Measurements from ENCODE around the gene ANAPC5. TPM values are rescaled to one million over a fixed set of nuclear protein-coding genes. Genes with fewer than 3 reads are reported as not detected.
A peak's percentile ranks its signal among the peaks of the same experiment; 100 is the strongest.

The ANAPC5 gene
- total RNA-seq, 1 experiment from 2014 or later, result 199 TPM

DNA sequence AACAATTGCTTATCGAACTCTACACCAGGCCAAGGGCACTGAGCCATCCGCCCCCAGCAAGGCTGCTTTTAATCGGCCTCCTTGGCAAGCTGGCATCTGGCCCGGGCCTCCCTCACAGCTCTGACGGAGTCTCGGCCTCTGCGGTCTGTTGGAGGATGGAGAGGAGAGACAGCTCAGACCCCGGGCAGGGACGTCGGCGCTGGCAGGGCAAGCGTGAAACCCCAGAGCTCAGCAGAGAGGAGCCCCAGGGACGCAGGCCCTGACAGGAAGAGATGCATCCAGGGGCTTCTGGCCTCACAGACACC, 73.2 kb downstream of the ANAPC5 start:
- no peak overlapping the region for H3K4me2 ChIP-seq (ENCODE audit: low read length)
- peaks cover 4% of the 10 kb centered on the region for H3K4me1 ChIP-seq (ENCODE audit: insufficient read depth, low read length)
- intact Hi-C loops (cut with micrococcal nuclease), result no loop called here
- no peaks in the 10 kb centered on the region for H3K27me3 ChIP-seq (ENCODE audit: low read length)
- H3K79me2 ChIP-seq (ENCODE audit: low read length), result peaks cover 14% of the 10 kb centered on the region; the same call in 1 of the 2 replicates
- DNase-seq (no peak), ATAC-seq (no peak)
- no peaks in the 10 kb centered on the region for H3K9me3 ChIP-seq (ENCODE audit: low read length)
- no peak overlapping the region for H2AFZ ChIP-seq (ENCODE audit: low read length)
- H4K20me1 ChIP-seq (ENCODE audit: low read length), result no peaks in the 10 kb centered on the region
- TF ChIP-seq, protein P1, sequence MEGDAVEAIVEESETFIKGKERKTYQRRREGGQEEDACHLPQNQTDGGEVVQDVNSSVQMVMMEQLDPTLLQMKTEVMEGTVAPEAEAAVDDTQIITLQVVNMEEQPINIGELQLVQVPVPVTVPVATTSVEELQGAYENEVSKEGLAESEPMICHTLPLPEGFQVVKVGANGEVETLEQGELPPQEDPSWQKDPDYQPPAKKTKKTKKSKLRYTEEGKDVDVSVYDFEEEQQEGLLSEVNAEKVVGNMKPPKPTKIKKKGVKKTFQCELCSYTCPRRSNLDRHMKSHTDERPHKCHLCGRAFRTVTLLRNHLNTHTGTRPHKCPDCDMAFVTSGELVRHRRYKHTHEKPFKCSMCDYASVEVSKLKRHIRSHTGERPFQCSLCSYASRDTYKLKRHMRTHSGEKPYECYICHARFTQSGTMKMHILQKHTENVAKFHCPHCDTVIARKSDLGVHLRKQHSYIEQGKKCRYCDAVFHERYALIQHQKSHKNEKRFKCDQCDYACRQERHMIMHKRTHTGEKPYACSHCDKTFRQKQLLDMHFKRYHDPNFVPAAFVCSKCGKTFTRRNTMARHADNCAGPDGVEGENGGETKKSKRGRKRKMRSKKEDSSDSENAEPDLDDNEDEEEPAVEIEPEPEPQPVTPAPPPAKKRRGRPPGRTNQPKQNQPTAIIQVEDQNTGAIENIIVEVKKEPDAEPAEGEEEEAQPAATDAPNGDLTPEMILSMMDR (conservative IDR thresholded peaks at IDR 0.05; ENCODE audit: low read depth, low read length), result no peak
- TF ChIP-seq EZH2 (IDR thresholded peaks at IDR 0.05; ENCODE audit: low read length, unreplicated experiment), result no peak
- no peak for TF ChIP-seq EZH2phosphoT487 (IDR thresholded peaks at IDR 0.05; ENCODE audit: borderline replicate concordance, low read length)
- ChIA-PET CTCF (no interaction called here), POLR2A (ENCODE audit: unreplicated experiment) (no interaction called here)
- no peak overlapping the region for H3K27ac ChIP-seq (ENCODE audit: low read length)
- H3K9ac ChIP-seq (ENCODE audit: low read length), result no peak overlapping the region
- no peaks in the 10 kb centered on the region for H3F3A ChIP-seq (ENCODE audit: low read length, unreplicated experiment)
- BruUV-seq (replicated peaks), result no TSS peak
- no peak overlapping the region for H3K4me3 ChIP-seq (ENCODE audit: low read length)
- H3K9me2 ChIP-seq (replicated peaks; ENCODE audit: low read length), result no peaks in the 10 kb centered on the region
- H3K36me3 ChIP-seq (ENCODE audit: low read depth, low read length), result peaks cover 9% of the 10 kb centered on the region; the same call in 1 of the 2 replicates

DNA sequence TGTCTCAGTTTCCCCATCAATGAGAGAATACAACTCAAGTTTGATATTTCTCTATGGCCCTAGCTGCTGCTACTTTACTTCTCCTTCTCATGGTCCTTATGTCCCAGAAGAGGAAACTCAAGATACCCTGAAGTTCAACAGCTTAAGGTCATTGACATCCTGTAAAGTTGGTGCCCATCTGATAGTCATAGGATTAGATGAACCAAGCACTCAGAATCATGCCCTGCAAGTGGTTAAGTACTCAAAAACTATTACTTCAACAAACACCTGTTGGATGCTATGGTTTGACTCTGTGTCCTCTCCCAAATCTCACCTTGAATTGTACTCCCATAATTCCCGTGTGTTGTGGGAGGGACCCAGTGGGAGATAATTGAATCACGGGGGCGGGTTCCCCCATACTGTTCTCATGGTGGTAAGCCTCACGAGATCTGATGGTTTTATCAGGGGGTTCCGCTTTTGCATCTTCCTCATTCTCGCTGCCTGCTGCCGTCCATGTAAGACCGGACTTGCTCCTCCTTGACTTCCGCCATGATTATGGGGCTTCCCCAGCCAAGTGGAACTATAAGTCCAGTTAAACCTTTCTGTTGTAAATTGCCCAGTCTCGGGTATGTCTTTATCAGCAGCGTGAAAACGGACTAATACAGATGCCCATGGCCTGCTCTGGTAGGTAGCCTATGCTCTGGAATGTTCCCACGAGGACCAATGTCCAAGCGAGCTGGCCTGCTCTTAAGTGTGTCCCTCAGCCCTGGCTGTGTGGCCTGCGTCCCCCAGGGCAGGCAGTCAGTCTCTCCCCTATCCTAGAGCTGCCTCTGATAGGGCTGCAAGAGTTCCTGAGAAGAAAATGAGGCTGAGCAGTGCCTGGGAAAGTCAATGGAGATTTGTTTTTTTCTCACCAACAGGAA, 73.8 kb downstream of the ANAPC5 start:
- Histone ChIP-seq H3K4me2 (ENCODE audit: low read length) (no peak overlapping the region), H3K9ac (ENCODE audit: low read length) (no peak overlapping the region), H3K4me1 (ENCODE audit: insufficient read depth, low read length) (peaks cover 4% of the 10 kb centered on the region), H3K79me2 (ENCODE audit: low read length) (peaks cover 14% of the 10 kb centered on the region; the same call in 1 of the 2 replicates), H3K36me3 (ENCODE audit: low read depth, low read length) (peaks cover 9% of the 10 kb centered on the region; the same call in 1 of the 2 replicates), H3K27me3 (ENCODE audit: low read length) (no peaks in the 10 kb centered on the region), H3F3A (ENCODE audit: low read length, unreplicated experiment) (no peaks in the 10 kb centered on the region), H3K27ac (ENCODE audit: low read length) (no peak overlapping the region), H2AFZ (ENCODE audit: low read length) (no peak overlapping the region), H3K9me3 (ENCODE audit: low read length) (no peaks in the 10 kb centered on the region), H3K9me2 (replicated peaks; ENCODE audit: low read length) (no peaks in the 10 kb centered on the region), H3K4me3 (ENCODE audit: low read length) (no peak overlapping the region), H4K20me1 (ENCODE audit: low read length) (no peaks in the 10 kb centered on the region)
- TF ChIP-seq EZH2 (IDR thresholded peaks at IDR 0.05; ENCODE audit: low read length, unreplicated experiment) (no peak), EZH2phosphoT487 (IDR thresholded peaks at IDR 0.05; ENCODE audit: borderline replicate concordance, low read length) (no peak)
- TF ChIP-seq, protein P1 (conservative IDR thresholded peaks at IDR 0.05; ENCODE audit: low read depth, low read length), result no peak
- intact Hi-C loops (cut with micrococcal nuclease), result no loop called here
- no peak for DNase-seq
- ATAC-seq, result no peak
- ChIA-PET POLR2A (ENCODE audit: unreplicated experiment) (no interaction called here), CTCF (no interaction called here)
- BruUV-seq (replicated peaks), result no TSS peak

DNA sequence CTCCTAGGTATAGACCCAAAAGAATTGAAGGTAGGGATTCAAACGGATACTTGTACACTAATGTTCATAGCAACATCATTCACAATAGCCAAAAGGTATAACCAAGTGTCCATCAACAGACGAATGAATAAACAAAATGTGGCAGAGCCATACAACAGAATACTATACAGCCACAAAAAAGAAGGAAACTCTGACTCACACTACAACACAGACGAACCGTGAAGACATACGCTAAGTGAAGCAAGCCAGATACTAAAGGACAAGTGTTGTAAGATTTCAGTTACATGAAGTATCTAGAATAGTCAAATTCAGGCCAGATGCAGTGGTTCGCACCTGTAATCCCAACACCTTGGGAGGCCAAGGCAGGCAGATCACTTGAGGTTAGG, 74.8 kb downstream of the ANAPC5 start:
- Histone ChIP-seq H2AFZ (ENCODE audit: low read length) (peak overlapping the region; percentile 13; the same call in 1 of the 2 replicates), H3K4me1 (ENCODE audit: insufficient read depth, low read length) (peaks cover 4% of the 10 kb centered on the region), H3K79me2 (ENCODE audit: low read length) (peaks cover 14% of the 10 kb centered on the region; the same call in 1 of the 2 replicates), H3K9ac (ENCODE audit: low read length) (no peak overlapping the region), H3K9me3 (ENCODE audit: low read length) (no peaks in the 10 kb centered on the region), H3K4me2 (ENCODE audit: low read length) (peak overlapping the region; percentile 20; the same call in 1 of the 2 replicates), H3K36me3 (ENCODE audit: low read depth, low read length) (peaks cover 15% of the 10 kb centered on the region; the same call in 1 of the 2 replicates), H3K9me2 (replicated peaks; ENCODE audit: low read length) (no peaks in the 10 kb centered on the region), H3K4me3 (ENCODE audit: low read length) (no peak overlapping the region), H3F3A (ENCODE audit: low read length, unreplicated experiment) (no peaks in the 10 kb centered on the region), H4K20me1 (ENCODE audit: low read length) (no peaks in the 10 kb centered on the region), H3K27me3 (ENCODE audit: low read length) (no peaks in the 10 kb centered on the region), H3K27ac (ENCODE audit: low read length) (0 out of 2 replicates have a peak overlapping the region, but pooled peaks have one; percentile 16)
- TF ChIP-seq EZH2phosphoT487 (IDR thresholded peaks at IDR 0.05; ENCODE audit: borderline replicate concordance, low read length) (no peak), EZH2 (IDR thresholded peaks at IDR 0.05; ENCODE audit: low read length, unreplicated experiment) (no peak)
- TF ChIP-seq, protein P1 (conservative IDR thresholded peaks at IDR 0.05; ENCODE audit: low read depth, low read length), result no peak
- ChIA-PET CTCF (interaction anchor here (0.6 kb wide), 1 partner anchor 18 kb away, joined by 3 read pairs; no protein-coding TSS in a partner anchor), POLR2A (ENCODE audit: unreplicated experiment) (interaction anchor here (0.6 to 1.0 kb wide), 2 partner anchors 18 to 20 kb away, joined by 3 to 6 read pairs; no protein-coding TSS in a partner anchor)
- ATAC-seq (no peak; the same call in 1 of the 2 replicates), DNase-seq (no peak)
- no TSS peak for BruUV-seq (replicated peaks)
- intact Hi-C loops (cut with micrococcal nuclease), result no loop called here
